Sigmoid colon (tissue), 7 donors: ENCODE data around the gene MIA3. TPM values are rescaled to one million over a fixed set of nuclear protein-coding genes. Genes with fewer than 3 reads are reported as not detected.
A peak's percentile ranks its signal among the peaks of the same experiment; 100 is the strongest.

Experiments
- DNase-seq: peaks from one replicate; pipeline ENCODE4 v3.0.0-alpha.2; 2019
- H3K27ac ChIP-seq, 4 donors: fragments of 200-600 bp; sonication (generic); one replicate each; pipeline ENCODE4 v1.5.1; 2016 to 2019; ENCODE audit warnings: mild to moderate bottlenecking in 1 of 4
- H3K27me3 ChIP-seq, 3 donors: fragments of 200-600 bp; sonication (generic); one replicate each; pipeline ENCODE4 v1.5.1; 2019; ENCODE audit warnings: mild to moderate bottlenecking in 1 of 3
- H3K36me3 ChIP-seq, 4 donors: fragments of 200-600 bp; sonication (generic); one replicate each; pipeline ENCODE4 v1.5.1; 2016 to 2019
- H3K4me1 ChIP-seq, 4 donors: fragments of 200-600 bp; sonication (generic); one replicate each; pipeline ENCODE4 v1.5.1; 2017 to 2019
- H3K4me3 ChIP-seq, 4 donors: fragments of 200-600 bp; sonication (generic); one replicate each; pipeline ENCODE4 v1.5.1; 2017 to 2019; ENCODE audit warnings: mild to moderate bottlenecking in 2 of 4, moderate library complexity in 1 of 4
- H3K9me3 ChIP-seq, 4 donors: fragments of 200-600 bp in 3 of 4; sonication (generic) in 3 of 4; one replicate each; pipeline versions ENCODE4 v1.5.1 to v1.6.1; 2013 to 2019
- EP300 ChIP-seq, 4 donors: sonication (generic); formaldehyde crosslinking; IDR thresholded peaks; one replicate each; pipeline ENCODE4 v1.6.1; 2017; ENCODE audit warnings: antibody characterized with exemption in 4 of 4
- POLR2A ChIP-seq, 2 donors: fragments of 450-650 bp; IDR thresholded peaks; one replicate each; pipeline ENCODE4 v1.6.1; 2016; ENCODE audit warnings: antibody characterized with exemption in 2 of 2, mild to moderate bottlenecking in 2 of 2, moderate library complexity in 2 of 2
- POLR2AphosphoS5 ChIP-seq, 4 donors: sonication (generic); formaldehyde crosslinking; IDR thresholded peaks; one replicate each; pipeline ENCODE4 v1.6.1; 2017; ENCODE audit warnings: antibody characterized with exemption in 4 of 4
- WGBS, 2 donors: extraction: QIAGEN DNeasy Blood & Tissue Kit; methylation state at CpG; one replicate each; pipeline ENCODE4 v1.1.7; 2013; 5-methylcytosine and 5-hydroxymethylcytosine counted together
- intact Hi-C: fragments of 100-400 bp; cut with DNase I; formaldehyde crosslinking; loops from one replicate; pipeline ENCODE4 v1.15.1; 2023
- polyA plus RNA-seq, 3 donors: library from polyadenylated mRNA; stranded (reverse); fragments of 200-250 nt; gene quantifications; one replicate each; pipeline ENCODE4 v1.2.3, GENCODE V29; 2013
- total RNA-seq, 4 donors: library from RNA; depleted of rRNA; stranded (reverse); fragments of >200 nt; gene quantifications; one replicate each; pipeline ENCODE4 v1.1.0, GENCODE V29; 2016
- TF ChIP-seq, protein P1 (sequence below), 4 experiments: fragments of 450-650 bp in 3 of 4; fragments of 200-600 bp in 1 of 4; IDR thresholded peaks; one replicate each; pipeline ENCODE4 v1.5.1; 2016 to 2019; ENCODE audit warnings: antibody characterized with exemption in 4 of 4, mild to moderate bottlenecking in 3 of 4, moderate library complexity in 2 of 4
- donor health status: healthy with polysubstance abuse.
- donor health status: Bipolar disorder and iron deficiency.
- donor health status: healthy.

MIA3 gene
- total and polyA plus RNA-seq, 7 donors = 5.4 to 36.4 (median 27.6) TPM

DNA sequence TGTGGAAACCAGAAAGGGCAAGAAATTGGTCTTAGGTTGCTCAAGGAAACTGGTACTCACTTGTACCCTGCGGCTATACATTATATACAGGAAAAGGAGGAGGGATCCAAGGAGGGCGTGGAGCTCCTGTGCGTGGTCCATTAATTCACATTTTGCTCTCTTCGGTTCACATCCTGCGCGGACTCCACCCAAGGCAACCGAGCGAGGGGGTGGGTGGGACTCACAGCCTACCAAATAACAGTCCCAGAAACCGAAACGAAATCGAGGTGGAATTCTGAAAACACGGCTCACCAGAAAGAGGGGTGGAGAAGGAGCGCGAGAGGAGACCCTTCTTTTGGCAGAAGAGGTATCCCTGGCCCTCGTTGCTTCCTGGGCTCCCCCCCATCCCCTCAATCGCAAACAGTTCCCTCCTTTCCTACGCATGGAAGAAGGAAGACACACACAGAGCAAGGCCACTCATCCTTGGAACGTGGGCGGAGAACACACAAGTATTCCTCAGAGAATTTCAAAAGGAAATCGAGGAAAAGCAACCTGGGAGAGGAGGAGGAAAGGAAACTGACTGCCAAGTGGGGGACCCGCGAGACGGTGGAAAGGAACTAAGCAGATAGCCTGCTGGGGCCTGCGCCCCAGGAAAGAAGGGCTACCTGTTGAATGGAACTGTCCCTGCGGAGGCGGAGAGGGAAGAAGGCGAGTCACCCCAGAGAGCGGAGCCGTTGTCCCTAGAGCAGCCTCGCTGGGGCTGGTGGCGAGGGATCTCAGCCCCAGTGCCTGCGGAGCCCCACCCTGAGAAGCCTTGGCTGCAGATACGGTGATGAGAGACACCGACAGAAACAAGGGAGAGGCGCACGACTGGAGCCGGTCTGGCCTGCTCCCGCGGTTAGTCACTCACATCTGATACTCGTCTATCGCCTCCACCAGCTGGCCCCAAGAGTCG is 93.7 kb downstream of the MIA3 start:
- 0% methylated on average over 42 of the region's 42 CpGs for WGBS, 2 donors
- H3K4me1 ChIP-seq = peaks cover 0 to 38% (median 28%) of the 10 kb centered on the region in 4 donors
- peaks cover 0 to 14% (median 6%) of the 10 kb centered on the region in 4 donors for H3K36me3 ChIP-seq
- no peak for TF ChIP-seq EP300 (IDR thresholded peaks at IDR 0.05)
- TF ChIP-seq, protein P1, sequence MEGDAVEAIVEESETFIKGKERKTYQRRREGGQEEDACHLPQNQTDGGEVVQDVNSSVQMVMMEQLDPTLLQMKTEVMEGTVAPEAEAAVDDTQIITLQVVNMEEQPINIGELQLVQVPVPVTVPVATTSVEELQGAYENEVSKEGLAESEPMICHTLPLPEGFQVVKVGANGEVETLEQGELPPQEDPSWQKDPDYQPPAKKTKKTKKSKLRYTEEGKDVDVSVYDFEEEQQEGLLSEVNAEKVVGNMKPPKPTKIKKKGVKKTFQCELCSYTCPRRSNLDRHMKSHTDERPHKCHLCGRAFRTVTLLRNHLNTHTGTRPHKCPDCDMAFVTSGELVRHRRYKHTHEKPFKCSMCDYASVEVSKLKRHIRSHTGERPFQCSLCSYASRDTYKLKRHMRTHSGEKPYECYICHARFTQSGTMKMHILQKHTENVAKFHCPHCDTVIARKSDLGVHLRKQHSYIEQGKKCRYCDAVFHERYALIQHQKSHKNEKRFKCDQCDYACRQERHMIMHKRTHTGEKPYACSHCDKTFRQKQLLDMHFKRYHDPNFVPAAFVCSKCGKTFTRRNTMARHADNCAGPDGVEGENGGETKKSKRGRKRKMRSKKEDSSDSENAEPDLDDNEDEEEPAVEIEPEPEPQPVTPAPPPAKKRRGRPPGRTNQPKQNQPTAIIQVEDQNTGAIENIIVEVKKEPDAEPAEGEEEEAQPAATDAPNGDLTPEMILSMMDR (IDR thresholded peaks at IDR 0.05) = no peak
- TF ChIP-seq POLR2AphosphoS5 (IDR thresholded peaks at IDR 0.05) = peak in 1 of 4 donors; percentile 27
- H3K27me3 ChIP-seq = no peaks in the 10 kb centered on the region
- peak overlapping the region; percentile 88 to 98 (median 92) for H3K27ac ChIP-seq
- peak overlapping the region; percentile 60 to 88 (median 69) for H3K4me3 ChIP-seq
- DNase-seq = peak; percentile 83
- H3K9me3 ChIP-seq = no peaks in the 10 kb centered on the region
- intact Hi-C loops = loop anchor here (2.0 kb wide), 3 partner anchors 67 to 247 kb away; no protein-coding TSS in a partner anchor

DNA sequence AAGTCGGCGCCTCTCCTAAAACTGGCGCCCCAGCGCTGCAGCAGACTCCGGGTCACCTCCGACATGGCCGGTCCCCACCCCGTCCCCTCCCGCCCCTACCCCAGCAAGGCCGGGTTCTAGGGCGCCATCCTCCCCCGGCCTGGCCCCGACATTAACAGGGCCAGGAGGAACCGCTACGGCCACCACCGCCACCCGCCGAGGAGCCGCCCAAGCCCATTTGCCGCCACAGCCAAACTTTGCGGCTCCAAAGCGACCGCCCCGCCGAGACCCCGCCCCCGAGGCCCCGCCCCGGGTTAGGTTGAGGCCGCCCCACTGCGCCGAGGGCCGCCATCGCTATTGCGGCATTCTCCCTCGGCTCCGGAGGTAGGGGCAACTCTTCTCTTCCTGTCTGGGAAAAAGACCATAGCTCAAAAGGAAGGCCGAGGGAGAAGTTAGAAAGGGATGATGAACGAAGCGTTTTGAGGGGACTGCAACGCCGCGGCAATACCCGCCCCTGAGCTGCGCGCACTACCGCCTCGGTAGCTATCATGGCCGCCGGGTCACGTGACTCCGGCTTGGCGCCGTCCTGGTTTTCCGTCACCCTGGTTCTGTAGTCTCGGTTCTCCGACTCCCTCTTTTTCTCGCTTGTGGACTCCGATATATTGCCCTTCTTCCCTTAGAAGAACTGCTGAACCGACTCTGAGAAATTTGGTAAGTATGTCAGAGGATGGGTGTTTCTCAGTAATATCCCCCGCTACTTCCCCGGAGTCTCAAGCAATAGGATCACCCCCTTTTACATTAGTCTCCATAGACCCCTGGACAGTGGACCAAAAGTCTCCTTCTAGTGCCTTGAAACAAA is 94.6 kb downstream of the MIA3 start, which contains the start of the genes AIDA and BROX:
AIDA (minus strand) TSS at position 239 of the 838 bp plus-strand sequence; CDS start at position 65, 174 bp downstream.
BROX (plus strand) TSS at position 312 of the 838 bp plus-strand sequence. CDS start 3,136 bp downstream, outside the sequence.
- H3K36me3 ChIP-seq = peaks cover 0 to 23% (median 10%) of the 10 kb centered on the region in 4 donors
- no peaks in the 10 kb centered on the region for H3K27me3 ChIP-seq
- TF ChIP-seq EP300 (IDR thresholded peaks at IDR 0.05) (no peak), POLR2AphosphoS5 (IDR thresholded peaks at IDR 0.05) (peak; percentile 66 to 88 (median 82)), POLR2A (IDR thresholded peaks at IDR 0.05) (peak; percentile 28 to 33)
- H3K4me1 ChIP-seq = peaks cover 0 to 41% (median 28%) of the 10 kb centered on the region in 4 donors
- peak; percentile 96 for DNase-seq
- intact Hi-C loops = loop anchor here (2.0 kb wide), 3 partner anchors 68 to 248 kb away; no protein-coding TSS in a partner anchor
- 2 to 5% methylated on average over 55 to 57 of the region's 62 CpGs for WGBS, 2 donors
- H3K9me3 ChIP-seq = no peaks in the 10 kb centered on the region
- peak within 1 kb of the TSS; percentile 60 to 88 (median 69) for H3K4me3 ChIP-seq
- peak within 1 kb of the TSS; percentile 88 to 98 (median 92) for H3K27ac ChIP-seq

DNA sequence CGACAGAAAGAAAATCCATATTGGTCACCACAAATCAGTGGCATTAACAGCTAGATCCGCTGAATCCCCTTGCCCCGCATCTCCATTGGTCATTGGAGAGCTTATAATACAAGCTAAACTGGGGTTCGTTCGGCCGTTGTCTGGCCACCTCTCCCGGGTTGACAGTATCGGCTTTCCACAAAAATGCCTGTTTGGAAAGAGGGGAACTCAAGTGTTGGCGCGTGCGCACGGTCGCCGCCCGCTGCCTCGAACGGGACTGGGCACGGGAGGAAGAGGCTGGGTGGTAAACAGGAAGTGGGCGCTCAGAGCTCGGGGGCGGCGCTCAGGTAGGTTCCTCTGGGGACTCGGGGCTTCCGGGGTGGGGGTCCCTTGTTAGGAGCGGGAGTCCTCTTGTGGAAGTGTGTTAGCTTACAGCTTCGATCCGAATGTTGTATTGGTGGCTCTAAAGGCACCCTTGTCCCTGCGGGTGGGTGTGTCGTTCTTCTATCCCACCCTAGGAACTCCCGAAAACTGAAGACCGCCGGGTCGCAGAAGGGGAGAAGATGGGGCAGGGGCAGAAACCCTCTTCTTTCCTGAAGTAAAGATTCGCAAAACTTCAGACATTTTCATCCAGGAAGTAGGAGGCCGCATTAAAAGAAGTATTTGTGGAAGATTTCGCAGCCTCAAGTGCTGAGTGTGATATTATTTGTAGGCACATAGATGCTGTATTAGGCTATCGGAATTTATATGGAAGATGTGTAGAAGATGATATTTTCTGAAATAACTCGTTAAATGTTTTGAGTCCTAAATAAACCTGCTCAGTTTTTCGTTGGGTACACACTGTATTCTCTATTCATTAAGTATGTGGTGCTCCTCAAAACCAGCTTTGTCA is 95.4 kb downstream of the MIA3 start:
- TF ChIP-seq POLR2AphosphoS5 (IDR thresholded peaks at IDR 0.05) = peak; percentile 35 to 93 (median 68)
- TF ChIP-seq POLR2A (IDR thresholded peaks at IDR 0.05) = no peak
- H3K4me3 ChIP-seq = peak overlapping the region; percentile 60 to 88 (median 69)
- peaks cover 0 to 31% (median 11%) of the 10 kb centered on the region in 4 donors for H3K36me3 ChIP-seq
- no peaks in the 10 kb centered on the region for H3K27me3 ChIP-seq
- WGBS, 2 donors = 0 to 1% methylated on average over 39 of the region's 39 CpGs
- no peaks in the 10 kb centered on the region for H3K9me3 ChIP-seq
- peak overlapping the region; percentile 88 to 98 (median 92) for H3K27ac ChIP-seq
- peak; percentile 97 for DNase-seq
- intact Hi-C loops = loop anchor here (2.0 kb wide), 3 partner anchors 69 to 249 kb away; no protein-coding TSS in a partner anchor
- H3K4me1 ChIP-seq = peaks cover 0 to 42% (median 28%) of the 10 kb centered on the region in 4 donors

DNA sequence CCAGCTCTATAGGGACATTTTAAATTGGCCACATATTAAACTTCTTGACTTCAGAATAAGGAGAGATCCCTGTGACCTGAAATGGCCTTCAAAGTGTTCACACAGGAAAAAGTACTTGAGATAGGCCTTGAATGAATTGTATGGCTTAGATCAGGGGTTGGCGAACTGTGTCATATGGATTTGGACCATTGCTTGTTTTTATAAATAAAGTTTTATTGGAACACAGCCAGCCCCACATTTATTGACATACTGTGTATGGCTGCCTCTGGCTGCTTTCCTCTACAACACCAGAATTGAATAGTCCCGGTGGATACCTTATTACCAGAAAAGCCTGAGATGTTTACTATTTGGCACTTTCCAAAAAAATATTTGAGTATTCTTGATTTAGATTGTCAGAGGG is 98.5 kb downstream of the MIA3 start:
- peaks cover 10 to 61% (median 33%) of the 10 kb centered on the region in 4 donors for H3K36me3 ChIP-seq

More for the DNA sequence above, 98.5 kb downstream of the MIA3 start:
- TF ChIP-seq, protein P1 (IDR thresholded peaks at IDR 0.05) = no peak
- TF ChIP-seq POLR2A (IDR thresholded peaks at IDR 0.05) (no peak), EP300 (IDR thresholded peaks at IDR 0.05) (no peak), POLR2AphosphoS5 (IDR thresholded peaks at IDR 0.05) (no peak)
- 93 to 96% methylated on average over 2 of the region's 2 CpGs for WGBS, 2 donors
- Histone ChIP-seq H3K27ac (no peak overlapping the region), H3K9me3 (no peaks in the 10 kb centered on the region), H3K4me3 (no peak overlapping the region), H3K4me1 (peaks cover 0 to 20% (median 12%) of the 10 kb centered on the region in 4 donors), H3K27me3 (no peaks in the 10 kb centered on the region)
- no peak for DNase-seq
- intact Hi-C loops = no loop called here

Other genes starting within 250 kb of the MIA3 start
- gene HHIPL2, start 70.0 kb upstream of the MIA3 start, total RNA-seq = not detected
- gene HHIPL2, start 70.0 kb upstream of the MIA3 start, polyA plus RNA-seq = under 1 TPM in 1 of 3 donors, not detected in 2; 0.13 TPM
- 1 to 10 TPM; 2.3 to 7.2 (median 4.8) TPM for gene TAF1A, start 28.2 kb upstream of the MIA3 start, total RNA-seq
- 1 to 10 TPM in 2 of 3 donors, under 1 TPM in 1; 0.92 to 3.3 (median 1.2) TPM for gene TAF1A, start 28.2 kb upstream of the MIA3 start, polyA plus RNA-seq
- gene AIDA, start 94.4 kb downstream of the MIA3 start, total RNA-seq = 100 to 1,000 TPM in 1 of 4 donors, 10 to 100 TPM in 3; 71.5 to 104 (median 88.2) TPM
- gene AIDA, start 94.4 kb downstream of the MIA3 start, polyA plus RNA-seq = 10 to 100 TPM; 34.9 to 48.6 (median 48.3) TPM
- 10 to 100 TPM; 38.2 to 61.7 (median 49.0) TPM for gene BROX, start 94.5 kb downstream of the MIA3 start, total RNA-seq
- 10 to 100 TPM; 22.0 to 27.7 (median 22.2) TPM for gene BROX, start 94.5 kb downstream of the MIA3 start, polyA plus RNA-seq
- 1 to 10 TPM in 1 of 4 donors, under 1 TPM in 2, not detected in 1; 0.36 to 4.7 (median 0.54) TPM for gene FAM177B, start 119.1 kb downstream of the MIA3 start, total RNA-seq
- 10 to 100 TPM; 13.2 to 40.5 (median 28.2) TPM for gene FAM177B, start 119.1 kb downstream of the MIA3 start, polyA plus RNA-seq
- gene DISP1, start 196.9 kb downstream of the MIA3 start, total RNA-seq = 10 to 100 TPM; 17.1 to 31.3 (median 23.5) TPM
- 1 to 10 TPM in 1 of 3 donors, under 1 TPM in 2; 0.46 to 3.8 (median 0.60) TPM for gene DISP1, start 196.9 kb downstream of the MIA3 start, polyA plus RNA-seq